Immature natural killer cell (primary cell): ENCODE data around the gene SCP2. TPM values are rescaled to one million over a fixed set of nuclear protein-coding genes. Genes with fewer than 3 reads are reported as not detected.

Source experiments
- DNase-seq, 3 donors: peaks; one replicate each; pipeline ENCODE4 v3.0.0; 2022; ENCODE audit warnings: mixed read lengths in 1 of 3
- H3K27ac Mint-ChIP-seq, 6 donors: one replicate each; pipeline ENCODE4 v1.8.0; 2020; ENCODE audit warnings: mixed read lengths in 6 of 6, mild to moderate bottlenecking in 5 of 6, inconsistent platforms in 4 of 6, moderate library complexity in 3 of 6
- H3K27me3 Mint-ChIP-seq, 3 donors: one replicate each; pipeline ENCODE4 v1.8.0; 2020 to 2021; ENCODE audit warnings: low read depth in 3 of 3, mild to moderate bottlenecking in 3 of 3, mixed read lengths in 3 of 3, moderate library complexity in 3 of 3, inconsistent platforms in 1 of 3
- H3K36me3 Mint-ChIP-seq, 3 donors: one replicate each; pipeline ENCODE4 v1.8.0; 2020; ENCODE audit warnings: mixed read lengths in 3 of 3, inconsistent platforms in 2 of 3, mild to moderate bottlenecking in 2 of 3
- H3K4me1 Mint-ChIP-seq, 2 donors: one replicate each; pipeline ENCODE4 v1.8.0; 2020; ENCODE audit warnings: inconsistent platforms in 2 of 2, mild to moderate bottlenecking in 2 of 2, mixed read lengths in 2 of 2, moderate library complexity in 1 of 2
- H3K4me3 Mint-ChIP-seq, 5 donors: one replicate each; pipeline ENCODE4 v1.8.0; 2020; ENCODE audit warnings: mild to moderate bottlenecking in 5 of 5, mixed read lengths in 5 of 5, inconsistent platforms in 3 of 5, moderate library complexity in 3 of 5
- H3K9me3 Mint-ChIP-seq, 6 donors: one replicate each; pipeline ENCODE4 v1.8.0; 2020; ENCODE audit warnings: mild to moderate bottlenecking in 6 of 6, mixed read lengths in 6 of 6, inconsistent platforms in 4 of 6, moderate library complexity in 3 of 6
- polyA plus RNA-seq, 3 donors: library from polyadenylated mRNA; unstranded; fragments of 300-500 nt; fragmentation: Illumina TruSeq; gene quantifications; one replicate each; pipeline ENCODE4 v1.2.3, GENCODE V29; 2021

SCP2 gene
- polyA plus RNA-seq, 3 donors from 2014 or later, result 257 to 343 (median 261) TPM

DNA sequence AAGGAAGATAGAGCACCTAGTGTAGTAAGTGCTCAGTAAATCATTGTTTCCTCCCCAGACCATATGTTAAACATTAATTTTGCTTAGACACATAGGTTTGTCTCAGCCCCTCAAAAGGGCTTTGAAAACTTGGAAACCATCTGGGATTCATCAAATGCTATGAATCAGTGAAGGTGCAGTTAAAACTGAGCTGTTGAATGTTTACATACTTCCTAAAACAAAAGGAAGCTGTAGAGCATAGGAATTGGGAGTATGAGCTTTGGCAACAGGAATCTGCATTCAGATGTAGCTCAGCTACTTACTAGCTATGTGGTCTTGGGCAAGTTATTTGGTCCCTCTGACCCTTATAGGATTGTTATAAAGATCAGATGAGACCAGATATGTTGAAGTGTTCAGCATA is 116.2 kb downstream of the SCP2 start:
- peaks cover 19 to 33% (median 21%) of the 10 kb centered on the region in 3 donors for H3K36me3 Mint-ChIP-seq
- peak overlapping the region in 3 of 6 donors; percentile 4 to 24 (median 12) for H3K27ac Mint-ChIP-seq
- H3K4me3 Mint-ChIP-seq, result no peak overlapping the region
- DNase-seq, result no peak
- H3K9me3 Mint-ChIP-seq, result no peaks in the 10 kb centered on the region
- peaks cover 1 to 7% of the 10 kb centered on the region in 2 donors for H3K4me1 Mint-ChIP-seq
- H3K27me3 Mint-ChIP-seq, result no peaks in the 10 kb centered on the region

DNA sequence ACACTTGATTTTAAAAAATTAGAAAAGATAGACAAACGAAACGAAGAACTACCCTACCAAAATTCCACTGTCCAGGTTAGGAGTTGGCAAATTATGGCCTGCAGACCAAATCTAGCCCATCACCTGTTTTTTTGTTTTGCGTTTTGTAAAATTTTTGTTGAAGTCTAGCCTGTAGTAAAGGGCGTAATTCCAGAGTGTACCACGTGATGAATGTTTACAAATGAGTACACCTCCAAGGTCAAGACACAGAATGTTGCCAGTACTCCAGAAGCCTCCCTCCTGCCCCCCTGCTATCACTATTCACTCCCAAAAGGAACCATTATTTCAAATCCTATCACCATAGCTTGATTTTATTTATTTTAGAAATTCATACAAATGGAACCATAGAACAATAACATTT is 117.8 kb downstream of the SCP2 start:
- no peak for DNase-seq
- no peak overlapping the region for H3K4me3 Mint-ChIP-seq
- no peaks in the 10 kb centered on the region for H3K9me3 Mint-ChIP-seq
- peaks cover 1 to 7% of the 10 kb centered on the region in 2 donors for H3K4me1 Mint-ChIP-seq
- no peak overlapping the region for H3K27ac Mint-ChIP-seq
- peaks cover 18 to 35% (median 19%) of the 10 kb centered on the region in 3 donors for H3K36me3 Mint-ChIP-seq
- no peaks in the 10 kb centered on the region for H3K27me3 Mint-ChIP-seq

DNA sequence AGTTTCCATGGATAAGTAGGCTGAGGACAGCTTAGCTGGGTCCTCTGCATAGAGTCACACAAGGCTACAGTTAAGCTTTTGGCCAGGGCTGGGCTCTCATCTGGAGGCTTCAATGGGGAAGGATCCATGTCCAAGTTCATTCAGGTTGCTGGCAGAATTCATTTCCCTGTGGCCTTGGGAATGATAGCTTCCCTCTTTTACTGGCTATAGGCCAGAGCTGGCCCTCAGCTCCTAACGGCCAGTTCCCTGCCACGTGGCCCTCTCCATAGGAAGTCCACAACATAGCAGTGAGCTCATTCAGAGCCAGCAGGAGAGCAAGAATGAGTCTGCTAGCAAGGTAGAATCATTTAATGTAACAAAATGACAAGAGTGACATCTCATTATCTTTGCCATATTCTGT is 119.9 kb downstream of the SCP2 start:
- Mint-ChIP-seq H3K27ac (peak overlapping the region in 1 of 6 donors; percentile 60), H3K4me1 (peaks cover 1 to 7% of the 10 kb centered on the region in 2 donors), H3K9me3 (no peaks in the 10 kb centered on the region), H3K4me3 (no peak overlapping the region), H3K36me3 (peaks cover 15 to 40% (median 22%) of the 10 kb centered on the region in 3 donors), H3K27me3 (no peaks in the 10 kb centered on the region)
- DNase-seq, result no peak

DNA sequence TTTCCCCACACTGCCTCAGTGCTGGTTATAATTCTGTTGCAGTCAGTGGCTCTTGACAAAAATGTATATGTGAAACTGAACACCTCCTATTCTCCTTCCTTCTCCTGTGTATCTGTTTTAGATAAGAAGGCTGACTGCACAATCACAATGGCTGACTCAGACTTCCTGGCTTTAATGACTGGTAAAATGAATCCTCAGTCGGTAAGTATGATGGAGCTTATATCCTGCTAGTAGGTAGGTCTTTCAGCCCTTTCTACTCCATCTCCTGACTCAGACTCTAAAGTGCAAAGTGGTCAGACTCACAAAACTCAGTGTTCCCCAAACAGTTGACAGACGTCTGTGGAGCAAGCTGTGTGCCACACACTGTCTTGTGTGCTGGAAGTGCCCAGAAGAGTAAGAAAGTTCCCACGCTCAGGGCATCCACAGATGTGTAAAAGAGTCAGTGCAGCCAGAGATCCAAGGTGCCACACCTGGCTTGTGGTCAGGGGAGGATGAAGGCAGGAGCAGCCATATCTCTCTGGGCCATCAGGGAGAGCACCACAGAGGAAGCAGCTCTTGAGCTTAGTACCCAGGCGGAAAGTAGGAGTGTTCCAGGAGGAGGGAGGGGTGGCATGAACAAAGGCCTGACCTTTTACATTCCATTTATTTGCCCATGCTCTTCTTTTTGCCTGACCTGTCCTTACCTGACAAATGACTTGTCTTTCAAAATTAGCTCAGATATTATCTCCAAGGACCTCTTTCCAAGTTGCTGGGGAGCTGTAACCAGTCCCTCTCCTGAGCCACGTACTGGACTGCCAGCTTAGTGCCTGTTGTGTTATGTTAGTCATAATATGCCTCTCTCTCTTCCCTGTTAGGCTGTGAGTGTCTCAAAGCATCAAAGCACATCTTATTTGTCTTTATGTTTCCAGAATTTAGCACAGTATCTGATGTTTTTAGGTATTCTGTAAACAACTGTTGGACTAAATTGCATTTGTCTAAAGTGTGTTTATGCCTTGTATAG is 121.0 kb downstream of the SCP2 start:
- Mint-ChIP-seq H3K4me1 (peaks cover 1 to 7% of the 10 kb centered on the region in 2 donors), H3K4me3 (no peak overlapping the region)

DNA sequence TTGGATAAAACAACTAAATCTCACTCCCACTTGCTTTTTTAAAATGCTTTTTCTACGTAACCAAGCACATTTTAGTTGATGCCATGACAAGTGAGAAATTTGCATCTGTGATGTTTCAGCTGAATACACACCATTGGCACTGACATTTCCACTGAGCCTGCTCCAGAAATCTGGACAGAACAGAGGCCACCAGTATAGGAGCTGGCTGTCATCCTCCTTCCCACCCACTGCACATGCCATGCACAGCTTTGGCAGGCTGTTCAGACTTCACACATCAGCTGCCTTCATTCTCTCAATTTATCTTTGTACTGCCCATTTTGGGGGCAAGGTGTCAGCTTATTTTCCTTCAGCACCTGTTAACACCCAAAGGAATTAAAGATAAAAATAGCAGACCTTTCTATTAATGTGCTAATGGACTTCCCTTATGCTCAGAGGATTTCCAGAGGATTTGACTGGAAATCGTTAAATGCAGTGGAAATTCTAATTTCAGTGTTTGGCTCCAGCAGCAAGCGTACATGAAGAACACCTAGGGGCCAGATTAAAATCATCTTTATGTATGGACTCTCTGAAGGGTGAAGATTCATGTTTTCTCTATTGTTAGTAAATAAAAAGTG is 122.0 kb downstream of the SCP2 start:
- Mint-ChIP-seq H3K4me1 (peaks cover 1 to 7% of the 10 kb centered on the region in 2 donors), H3K27ac (no peak overlapping the region), H3K36me3 (peaks cover 32 to 59% (median 35%) of the 10 kb centered on the region in 3 donors), H3K9me3 (no peaks in the 10 kb centered on the region), H3K4me3 (no peak overlapping the region), H3K27me3 (no peaks in the 10 kb centered on the region)
- no peak for DNase-seq

More for the DNA sequence above, 121.0 kb downstream of the SCP2 start:
- Mint-ChIP-seq H3K36me3 (peaks cover 25 to 51% (median 28%) of the 10 kb centered on the region in 3 donors), H3K9me3 (no peaks in the 10 kb centered on the region), H3K27me3 (no peaks in the 10 kb centered on the region), H3K27ac (peak overlapping the region in 1 of 6 donors; percentile 12)
- DNase-seq, result no peak

DNA sequence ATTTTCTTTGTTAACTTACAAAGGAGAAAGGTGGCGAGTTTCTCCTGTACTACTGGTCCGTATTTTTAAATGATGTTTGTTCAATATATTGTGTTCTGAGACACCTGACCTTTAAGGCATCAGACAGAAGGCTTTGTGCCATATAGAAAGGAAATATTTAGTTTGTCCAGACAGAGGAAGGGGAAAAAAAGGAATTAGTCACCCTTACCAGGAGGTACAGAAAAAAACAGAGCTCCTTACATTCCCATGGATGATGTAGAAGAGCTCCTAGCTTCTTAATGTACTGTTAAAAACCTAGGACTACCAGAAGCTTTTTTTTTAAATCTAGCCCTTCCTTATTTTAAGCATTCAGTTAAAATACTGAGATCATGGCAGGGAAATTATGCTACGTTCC is 122.5 kb downstream of the SCP2 start:
- no peaks in the 10 kb centered on the region for H3K27me3 Mint-ChIP-seq
- peaks cover 33 to 62% (median 40%) of the 10 kb centered on the region in 3 donors for H3K36me3 Mint-ChIP-seq
- H3K4me1 Mint-ChIP-seq, result peaks cover 1 to 7% of the 10 kb centered on the region in 2 donors

DNA sequence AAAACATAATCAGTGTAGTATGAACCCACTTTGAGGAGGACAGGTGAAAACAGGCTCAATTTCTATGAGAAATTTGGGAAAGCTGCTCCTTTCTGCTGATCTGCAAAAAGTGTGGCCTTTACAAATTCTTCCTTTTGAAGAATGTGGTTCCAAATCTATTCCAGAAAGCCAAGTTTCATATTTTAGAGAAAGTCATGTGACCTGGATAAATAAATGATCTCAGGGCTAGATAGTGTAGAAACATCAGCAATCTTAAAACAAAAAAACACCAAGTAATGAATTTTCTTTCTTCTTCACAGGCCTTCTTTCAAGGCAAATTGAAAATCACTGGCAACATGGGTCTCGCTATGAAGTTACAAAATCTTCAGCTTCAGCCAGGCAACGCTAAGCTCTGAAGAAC is 123.2 kb downstream of the SCP2 start:
- Mint-ChIP-seq H3K9me3 (no peaks in the 10 kb centered on the region), H3K27ac (peak overlapping the region in 1 of 6 donors; percentile 18), H3K4me1 (peaks cover 1 to 7% of the 10 kb centered on the region in 2 donors), H3K27me3 (no peaks in the 10 kb centered on the region), H3K36me3 (peaks cover 28 to 64% (median 43%) of the 10 kb centered on the region in 3 donors), H3K4me3 (no peak overlapping the region)
- DNase-seq, result no peak

More for the DNA sequence above, 122.5 kb downstream of the SCP2 start:
- no peaks in the 10 kb centered on the region for H3K9me3 Mint-ChIP-seq
- H3K27ac Mint-ChIP-seq, result no peak overlapping the region
- no peak overlapping the region for H3K4me3 Mint-ChIP-seq
- DNase-seq, result no peak

DNA sequence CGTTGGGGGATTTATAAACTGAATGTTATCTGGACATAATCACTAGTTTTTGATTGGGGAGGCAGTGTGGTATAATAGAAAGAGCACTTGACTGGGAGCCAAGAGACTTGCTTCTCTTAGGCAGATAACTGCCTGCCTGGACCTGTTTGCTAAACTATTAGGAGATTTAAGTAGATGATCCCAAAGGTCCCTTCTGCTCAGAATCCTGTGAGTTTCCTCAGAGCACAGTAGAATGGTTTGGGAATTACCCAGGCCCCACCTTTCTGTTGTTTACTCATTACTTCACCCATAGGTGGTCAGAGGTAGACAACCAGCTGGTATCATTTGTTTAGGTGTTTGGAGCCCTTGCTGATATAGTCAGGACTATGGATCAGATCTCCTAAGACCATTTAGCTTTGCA is 124.6 kb downstream of the SCP2 start:
- Mint-ChIP-seq H3K4me3 (no peak overlapping the region), H3K9me3 (no peaks in the 10 kb centered on the region), H3K36me3 (peaks cover 28 to 56% (median 43%) of the 10 kb centered on the region in 3 donors), H3K27ac (peak overlapping the region in 1 of 6 donors; percentile 17), H3K4me1 (peaks cover 1 to 2% of the 10 kb centered on the region in 2 donors), H3K27me3 (no peaks in the 10 kb centered on the region)
- no peak for DNase-seq

DNA sequence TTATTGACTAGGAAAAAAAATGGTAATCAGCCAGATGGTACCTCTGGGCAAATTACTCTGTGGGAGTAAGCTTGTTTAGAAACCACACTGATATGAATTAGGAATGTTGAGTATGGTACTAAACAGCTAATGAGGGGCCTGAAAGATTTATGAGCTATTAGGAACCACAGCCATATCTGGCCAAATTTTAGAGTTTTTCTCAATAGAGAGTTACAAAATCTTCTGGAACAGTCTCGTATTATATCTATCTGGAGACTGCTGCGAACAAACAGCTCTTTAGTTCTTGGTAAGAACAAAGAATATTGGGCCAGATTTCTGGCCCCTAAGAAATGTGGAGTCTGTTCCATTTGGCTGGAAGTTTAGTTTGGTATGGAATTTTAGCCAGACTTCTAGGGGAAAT is 130.1 kb downstream of the SCP2 start:
- no peaks in the 10 kb centered on the region for H3K4me1 Mint-ChIP-seq
- H3K4me3 Mint-ChIP-seq, result no peak overlapping the region
- no peak for DNase-seq
- no peak overlapping the region for H3K27ac Mint-ChIP-seq
- H3K27me3 Mint-ChIP-seq, result peaks cover 1 to 7% (median 2%) of the 10 kb centered on the region in 3 donors
- H3K9me3 Mint-ChIP-seq, result no peaks in the 10 kb centered on the region
- peaks cover 9 to 32% (median 22%) of the 10 kb centered on the region in 3 donors for H3K36me3 Mint-ChIP-seq

DNA sequence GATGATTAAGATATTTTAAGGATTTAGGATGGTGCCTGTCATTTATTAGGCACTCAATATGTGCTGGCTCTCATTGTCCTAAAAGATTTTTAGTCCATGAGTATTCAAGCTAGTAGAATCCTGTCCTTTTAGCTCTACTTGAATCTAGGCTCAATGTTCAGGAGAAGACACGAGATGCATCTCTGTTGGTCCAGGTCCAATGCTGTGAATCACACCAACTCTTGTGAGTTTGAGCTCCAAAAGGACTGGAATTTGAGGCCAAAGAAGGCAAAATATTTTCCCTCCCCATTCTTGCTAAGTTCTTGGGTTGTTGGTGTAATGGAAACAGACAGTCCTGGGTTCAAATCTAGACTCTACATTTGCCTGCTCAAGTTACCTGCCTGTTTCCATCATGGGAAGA is 133.5 kb downstream of the SCP2 start:
- Mint-ChIP-seq H3K4me3 (peak overlapping the region in 2 of 5 donors; percentile 72 to 74), H3K4me1 (peaks cover 0 to 6% of the 10 kb centered on the region in 2 donors), H3K27me3 (peaks cover 7 to 17% (median 8%) of the 10 kb centered on the region in 3 donors), H3K27ac (no peak overlapping the region), H3K36me3 (peaks cover 0 to 5% (median 0%) of the 10 kb centered on the region in 3 donors), H3K9me3 (no peaks in the 10 kb centered on the region)
- no peak for DNase-seq

DNA sequence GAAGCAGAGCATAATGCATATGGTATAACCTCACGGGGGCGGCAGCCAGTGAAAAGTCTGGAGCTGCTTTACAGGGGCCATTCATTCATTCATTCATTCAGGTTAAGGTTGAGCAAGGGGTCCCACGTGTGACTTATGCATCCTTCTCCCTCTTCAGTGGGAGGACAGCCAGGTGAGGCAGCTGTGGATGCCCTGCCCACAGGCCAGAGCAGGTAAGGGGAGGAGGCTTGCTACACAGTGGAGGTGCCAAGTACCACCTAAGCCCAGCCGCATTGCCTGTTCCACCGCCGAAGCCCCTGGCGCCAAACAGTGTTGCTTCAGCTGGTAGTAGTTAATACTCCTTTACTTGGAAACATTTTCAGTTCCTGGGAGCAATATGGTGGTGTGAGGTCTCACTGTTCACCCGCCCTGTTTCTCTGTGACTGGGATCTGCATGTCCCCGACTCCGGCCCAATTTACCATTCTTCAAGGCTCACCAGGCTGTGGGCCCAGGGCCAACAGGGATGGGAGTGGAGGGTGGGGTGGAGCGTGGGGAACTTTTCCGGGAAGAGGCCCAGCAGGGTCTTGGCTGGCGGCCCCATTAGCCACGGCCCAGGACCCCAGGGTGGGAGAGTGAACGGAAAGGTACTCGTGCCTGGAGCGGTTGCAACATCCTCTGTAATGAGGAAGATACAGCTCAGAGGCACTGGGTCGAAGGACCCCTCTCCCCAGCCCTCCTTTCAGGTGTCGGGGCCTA is 134.2 kb downstream of the SCP2 start:
- DNase-seq, result no peak
- Mint-ChIP-seq H3K27me3 (peaks cover 7 to 19% (median 8%) of the 10 kb centered on the region in 3 donors), H3K27ac (no peak overlapping the region)

DNA sequence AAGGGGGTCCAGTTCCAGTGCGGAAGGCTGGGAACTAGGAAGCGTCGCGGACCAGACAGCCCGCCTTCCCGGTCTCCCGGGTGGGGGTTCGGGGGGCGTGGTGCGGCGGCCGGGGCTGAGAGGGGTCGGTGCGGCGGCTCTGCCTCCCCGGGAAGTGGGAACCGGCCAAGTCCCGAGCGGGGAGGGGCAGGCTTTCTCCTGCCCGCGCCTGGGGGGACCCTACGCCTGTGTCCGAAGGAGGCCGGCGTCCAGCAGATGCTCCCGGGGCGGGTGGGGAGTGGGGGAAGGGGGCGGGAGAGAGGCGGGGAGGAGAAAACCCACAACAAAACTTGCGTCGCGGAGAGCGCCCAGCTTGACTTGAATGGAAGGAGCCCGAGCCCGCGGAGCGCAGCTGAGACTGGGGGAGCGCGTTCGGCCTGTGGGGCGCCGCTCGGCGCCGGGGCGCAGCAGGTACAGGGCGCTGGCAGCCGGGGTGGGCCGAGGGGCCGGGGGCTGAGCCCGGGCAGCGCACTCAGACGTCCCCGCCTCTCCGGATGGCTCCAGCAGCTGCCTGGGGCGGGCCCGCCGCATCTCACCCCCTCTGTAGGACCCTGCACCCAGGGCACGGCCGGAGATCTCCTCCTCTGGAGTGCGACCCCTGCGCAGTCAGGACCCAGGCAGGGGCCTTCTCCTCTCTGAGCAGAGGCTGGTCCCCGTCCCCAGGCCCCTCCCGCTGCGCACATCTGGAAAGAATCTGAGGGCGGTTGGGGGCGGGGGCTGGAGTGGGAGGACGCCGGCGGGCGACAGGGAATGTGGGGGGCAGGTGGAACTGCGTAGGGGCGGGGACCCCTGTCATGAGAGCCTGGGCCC is 135.0 kb downstream of the SCP2 start, which contains the start of gene PODN:
TSS of gene PODN (plus strand) at position 355 of the 849 bp plus-strand sequence. CDS start 7,643 bp downstream, outside the sequence.
- Mint-ChIP-seq H3K27ac (no peak within 1 kb of the TSS), H3K36me3 (peaks cover 0 to 5% (median 0%) of the 10 kb centered on the region in 3 donors), H3K27me3 (peaks cover 7 to 19% (median 8%) of the 10 kb centered on the region in 3 donors), H3K9me3 (no peaks in the 10 kb centered on the region), H3K4me1 (peaks cover 0 to 6% of the 10 kb centered on the region in 2 donors), H3K4me3 (peak within 1 kb of the TSS; percentile 67 to 75 (median 74))
- DNase-seq, result peak in 1 of 3 donors; percentile 20

More for the DNA sequence above, 134.2 kb downstream of the SCP2 start:
- Mint-ChIP-seq H3K4me1 (peaks cover 0 to 6% of the 10 kb centered on the region in 2 donors), H3K9me3 (no peaks in the 10 kb centered on the region), H3K36me3 (peaks cover 0 to 5% (median 0%) of the 10 kb centered on the region in 3 donors), H3K4me3 (peak overlapping the region; percentile 65 to 74 (median 72))
